HEK293 (cell line): ENCODE measurements around the gene CDC5L.

Source experiments
- CTCF ChIA-PET: fragments of 350-600 bp; formaldehyde crosslinking; extraction: SDS; loops from one replicate; lab custom pipeline; 2021; ENCODE audit warnings: antibody characterized with exemption; lab: Yijun Ruan, JAX
- POLR2A ChIA-PET: fragments of 300-600 bp; formaldehyde crosslinking; extraction: SDS; loops from one replicate; lab custom pipeline; 2020; ENCODE audit warnings: antibody characterized with exemption, inconsistent platforms; lab: Yijun Ruan, JAX
- H3K27ac ChIP-seq: fragments of 200-500 bp; sonication (Bioruptor generic); 2 replicates; pipeline ENCODE4 v1.5.1; 2014; ENCODE audit warnings: low read depth, low read length, control low read depth, inconsistent platforms; ENCODE audit errors: extremely low read depth
- H3K36me3 ChIP-seq, 2 experiments: fragments of 200-500 bp in 1 of 2; sonication (Bioruptor generic) in 1 of 2; 1 replicate in 1 of 2; 2 replicates in 1 of 2; pipeline ENCODE4 v1.5.1; 2014 to 2017; ENCODE audit warnings: inconsistent platforms in 2 of 2, low read length in 2 of 2; ENCODE audit not compliant: control insufficient read depth in 2 of 2, insufficient read depth in 1 of 2
- H3K4me1 ChIP-seq: fragments of 200-500 bp; sonication (Bioruptor generic); 2 replicates; pipeline ENCODE4 v1.5.1; 2014; ENCODE audit warnings: mild to moderate bottlenecking, low read length, inconsistent platforms; ENCODE audit not compliant: control insufficient read depth, insufficient read depth
- H3K4me3 ChIP-seq: 2 replicates; pipeline ENCODE4 v1.5.1; 2011; ENCODE audit warnings: low read depth, mild to moderate bottlenecking, control low read depth, low read length, moderate library complexity
- H3K9me3 ChIP-seq: fragments of 200-500 bp; sonication (Bioruptor generic); 2 replicates; pipeline ENCODE4 v1.5.1; 2014; ENCODE audit warnings: low read depth, low read length, inconsistent platforms; ENCODE audit not compliant: control insufficient read depth, insufficient read depth
- GFI1B ChIP-seq: fragments of 450-650 bp; formaldehyde crosslinking; IDR thresholded peaks from 2 replicates; pipeline ENCODE4 v1.5.1; 2016; ENCODE audit warnings: missing biosample characterization, missing genetic modification characterization
- GLI2 ChIP-seq: fragments of 450-650 bp; formaldehyde crosslinking; IDR thresholded peaks from 2 replicates; pipeline ENCODE4; 2017; ENCODE audit warnings: missing biosample characterization, missing genetic modification characterization, low read depth, borderline replicate concordance
- GLIS1 ChIP-seq: fragments of 450-650 bp; formaldehyde crosslinking; IDR thresholded peaks from 2 replicates; pipeline ENCODE4 v1.5.1; 2016; ENCODE audit warnings: missing biosample characterization, missing genetic modification characterization
- KLF8 ChIP-seq: fragments of 450-650 bp; formaldehyde crosslinking; IDR thresholded peaks from 2 replicates; pipeline ENCODE4 v1.5.1; 2016; ENCODE audit warnings: missing biosample characterization, missing genetic modification characterization
- OVOL3 ChIP-seq: fragments of 450-650 bp; formaldehyde crosslinking; IDR thresholded peaks from 2 replicates; pipeline ENCODE4 v1.5.1; 2016; ENCODE audit warnings: missing biosample characterization, missing genetic modification characterization
- PBX3 ChIP-seq: sonication (generic); formaldehyde crosslinking; IDR thresholded peaks from 2 replicates; pipeline ENCODE4 v1.8.1; 2022; ENCODE audit warnings: mild to moderate bottlenecking, moderate library complexity, missing genetic modification reagents
- PRDM4 ChIP-seq: fragments of 450-650 bp; formaldehyde crosslinking; IDR thresholded peaks from 2 replicates; pipeline ENCODE4 v1.5.1; 2017; ENCODE audit warnings: missing biosample characterization, missing genetic modification characterization
- ZBTB11 ChIP-seq: fragments of 450-650 bp; formaldehyde crosslinking; conservative IDR thresholded peaks from 2 replicates; pipeline ENCODE4 v1.5.1; 2016; ENCODE audit warnings: low read depth, missing biosample characterization, missing genetic modification characterization
- ZBTB7A ChIP-seq: fragments of 450-650 bp; formaldehyde crosslinking; IDR thresholded peaks from 2 replicates; pipeline ENCODE4 v1.5.1; 2016; ENCODE audit warnings: low read depth, missing biosample characterization, missing genetic modification characterization
- ZNF174 ChIP-seq: fragments of 450-650 bp; formaldehyde crosslinking; IDR thresholded peaks from 2 replicates; pipeline ENCODE4 v1.5.0; 2017; ENCODE audit warnings: missing biosample characterization, mild to moderate bottlenecking, missing genetic modification characterization
- ZNF223 ChIP-seq: fragments of 450-650 bp; formaldehyde crosslinking; IDR thresholded peaks from 2 replicates; pipeline ENCODE4 v1.5.1; 2016; ENCODE audit warnings: missing biosample characterization, missing genetic modification characterization
- ZNF274 ChIP-seq, 2 experiments: fragments of 200-500 bp in 1 of 2; fragments of 450-650 bp in 1 of 2; sonication (Bioruptor generic) in 1 of 2; formaldehyde crosslinking in 1 of 2; IDR thresholded peaks; 2 replicates each; pipeline versions ENCODE4 v1.5.1 to v1.6.1; 2014 to 2016; ENCODE audit warnings: borderline replicate concordance in 1 of 2, inconsistent platforms in 1 of 2, low read length in 1 of 2, missing biosample characterization in 1 of 2, missing genetic modification characterization in 1 of 2
- ZNF416 ChIP-seq: fragments of 450-650 bp; formaldehyde crosslinking; IDR thresholded peaks from 2 replicates; pipeline ENCODE4 v1.5.1; 2016; ENCODE audit warnings: missing biosample characterization, missing genetic modification characterization
- ZNF423 ChIP-seq: fragments of 450-650 bp; formaldehyde crosslinking; IDR thresholded peaks from 2 replicates; pipeline ENCODE4 v1.5.1; 2016; ENCODE audit warnings: missing biosample characterization, missing genetic modification characterization
- ZNF514 ChIP-seq: fragments of 450-650 bp; formaldehyde crosslinking; IDR thresholded peaks from 2 replicates; pipeline ENCODE4 v1.5.1; 2016; ENCODE audit warnings: missing biosample characterization, missing genetic modification characterization
- ZNF558 ChIP-seq: fragments of 450-650 bp; formaldehyde crosslinking; IDR thresholded peaks from 2 replicates; pipeline ENCODE4 v1.5.1; 2016; ENCODE audit warnings: missing biosample characterization, missing genetic modification characterization
- ZNF658 ChIP-seq: fragments of 450-650 bp; formaldehyde crosslinking; IDR thresholded peaks from 2 replicates; pipeline ENCODE4; 2016; ENCODE audit warnings: missing biosample characterization, missing genetic modification characterization
- ZNF670 ChIP-seq: fragments of 450-650 bp; formaldehyde crosslinking; IDR thresholded peaks from 2 replicates; pipeline ENCODE4 v1.5.1; 2016; ENCODE audit warnings: missing biosample characterization, missing genetic modification characterization, low read depth
- ZNF76 ChIP-seq: fragments of 450-650 bp; formaldehyde crosslinking; IDR thresholded peaks from 2 replicates; pipeline ENCODE4; 2016; ENCODE audit warnings: low read depth, missing biosample characterization, missing genetic modification characterization, borderline replicate concordance
- ZNF785 ChIP-seq: fragments of 450-650 bp; formaldehyde crosslinking; IDR thresholded peaks from 2 replicates; pipeline ENCODE4 v1.5.1; 2016; ENCODE audit warnings: missing biosample characterization, missing genetic modification characterization
- ZSCAN23 ChIP-seq: fragments of 450-650 bp; formaldehyde crosslinking; IDR thresholded peaks from 2 replicates; pipeline ENCODE4 v1.5.1; 2016; ENCODE audit warnings: missing biosample characterization, missing genetic modification characterization

The CDC5L gene

DNA sequence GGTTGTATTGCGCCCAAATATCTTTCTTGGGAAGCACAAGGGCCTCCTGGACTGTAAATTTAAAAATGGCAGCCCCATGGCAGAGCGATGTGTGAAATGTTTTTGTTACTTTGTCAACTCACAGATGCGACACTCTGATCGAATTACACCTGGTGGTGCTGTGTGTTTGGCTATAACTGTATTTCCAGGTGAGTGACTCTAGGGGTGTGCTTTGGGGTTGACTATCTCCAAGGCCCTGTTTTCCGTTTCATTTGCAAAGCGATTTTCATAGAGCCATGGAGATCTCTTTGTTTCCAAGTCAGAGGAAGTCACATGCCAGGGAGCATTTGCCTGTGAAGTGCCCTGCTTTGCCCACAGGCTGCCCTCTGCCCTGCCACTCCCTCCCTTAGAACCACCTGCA lies 93.5 kb downstream of the CDC5L start (continued):
- TF ChIP-seq PRDM4 (tag by site-specific recombination) (no peak), ZNF76 (tag by site-specific recombination) (no peak), ZSCAN23 (no peak), ZNF423 (no peak), ZNF658 (tag by site-specific recombination) (no peak), KLF8 (tag by site-specific recombination) (no peak), GFI1B (tag by site-specific recombination) (no peak)

GRCh38 chr6:44481760-44482159 lies 94.3 kb downstream of the CDC5L start:
- TF ChIP-seq ZBTB11 (tag by site-specific recombination): no peak
- no peak for TF ChIP-seq ZNF416 (tag by site-specific recombination)
- TF ChIP-seq GLIS1 (tag by site-specific recombination): no peak
- TF ChIP-seq ZNF274 (IDR thresholded peaks at IDR 0.05; ENCODE audit: low read length): no peak
- no peak for TF ChIP-seq ZNF274 (tag by site-specific recombination; IDR thresholded peaks at IDR 0.05; ENCODE audit: borderline replicate concordance)
- Histone ChIP-seq H3K4me3 (no peak overlapping the region), H3K27ac (no peak overlapping the region), H3K9me3 (no peaks in the 10 kb centered on the region), H3K4me1 (no peaks in the 10 kb centered on the region), H3K36me3 (no peaks in the 10 kb centered on the region)
- ChIA-PET CTCF (interaction anchor here (0.7 to 1.3 kb wide), 2 partner anchors 12 to 163 kb away, joined by 3 to 5 read pairs; no protein-coding TSS in a partner anchor), POLR2A (no interaction called here)

- no peaks in the 10 kb centered on the region for H3K9me3 ChIP-seq
- ChIA-PET CTCF (interaction anchor here (0.6 to 3.7 kb wide), 4 partner anchors 10 to 149 kb away, joined by 3 to 26 read pairs (median 4); no protein-coding TSS in a partner anchor), POLR2A (no interaction called here)
- no peaks in the 10 kb centered on the region for H3K36me3 ChIP-seq
- TF ChIP-seq ZNF785 (tag by site-specific recombination): no peak
- no peak for TF ChIP-seq ZNF223
- TF ChIP-seq ZNF174 (tag by site-specific recombination): no peak
- TF ChIP-seq OVOL3 (tag by site-specific recombination): no peak
- TF ChIP-seq ZNF514 (tag by site-specific recombination): no peak
- no peak for TF ChIP-seq ZNF670
- TF ChIP-seq ZBTB7A (tag by site-specific recombination): no peak
- no peak for TF ChIP-seq PBX3
- no peak for TF ChIP-seq GLI2 (tag by site-specific recombination)
- TF ChIP-seq ZNF558 (tag by site-specific recombination): no peak
- H3K4me1 ChIP-seq: no peaks in the 10 kb centered on the region
- no peak overlapping the region for H3K27ac ChIP-seq
- H3K4me3 ChIP-seq: no peak overlapping the region
Measured at GRCh38 chr6:44485601-44486401, 98.3 kb downstream of the CDC5L start.
